ENCODE measurements around the gene PRKN.

Gene PRKN

GRCh38 chr6:162615016-162615705 lies 112.4 kb downstream of the PRKN start:
- no peak for DNase-seq (ENCODE audit: low read depth)

- DNase-seq (ENCODE audit: low read depth): no peak
These were observed 114.3 kb downstream of the PRKN start for GRCh38 chr6:162613310-162613709.

GRCh38 chr6:162612613-162613012 lies 115.0 kb downstream of the PRKN start:
- DNase-seq (ENCODE audit: low read depth): no peak

- no peak for DNase-seq (ENCODE audit: low read depth)
These were observed 117.2 kb downstream of the PRKN start for GRCh38 chr6:162610351-162610750.

- DNase-seq (ENCODE audit: low read depth): no peak
These were observed 121.7 kb downstream of the PRKN start for GRCh38 chr6:162605881-162606280.

- no peak for DNase-seq (ENCODE audit: low read depth)
These were observed 124.1 kb downstream of the PRKN start for GRCh38 chr6:162603231-162604015.

GRCh38 chr6:162602759-162603158 lies 124.8 kb downstream of the PRKN start:
- no peak for DNase-seq (ENCODE audit: low read depth)

- no peak for DNase-seq (ENCODE audit: low read depth)
These were observed 130.9 kb downstream of the PRKN start for GRCh38 chr6:162596676-162597075.

GRCh38 chr6:162591517-162591916 lies 136.0 kb downstream of the PRKN start:
- DNase-seq (ENCODE audit: low read depth): no peak

GRCh38 chr6:162581988-162582780 lies 145.4 kb downstream of the PRKN start:
- DNase-seq (ENCODE audit: low read depth): no peak

- no peak for DNase-seq (ENCODE audit: low read depth)
These were observed 146.9 kb downstream of the PRKN start for GRCh38 chr6:162580619-162581018.

GRCh38 chr6:162576016-162576415 lies 151.6 kb downstream of the PRKN start:
- DNase-seq (ENCODE audit: low read depth): no peak

GRCh38 chr6:162572240-162572639 lies 155.3 kb downstream of the PRKN start:
- no peak for DNase-seq (ENCODE audit: low read depth)

- DNase-seq (ENCODE audit: low read depth): no peak
These were observed 159.3 kb downstream of the PRKN start for GRCh38 chr6:162568266-162568665.

GRCh38 chr6:162562041-162562440 lies 165.5 kb downstream of the PRKN start:
- DNase-seq (ENCODE audit: low read depth): no peak

- DNase-seq (ENCODE audit: low read depth): no peak
These were observed 166.7 kb downstream of the PRKN start for GRCh38 chr6:162560891-162561290.

GRCh38 chr6:162554531-162554930 lies 173.0 kb downstream of the PRKN start:
- DNase-seq (ENCODE audit: low read depth): no peak

- DNase-seq (ENCODE audit: low read depth): no peak
These were observed 180.7 kb downstream of the PRKN start for GRCh38 chr6:162546905-162547304.

- DNase-seq (ENCODE audit: low read depth): no peak
These were observed 184.3 kb downstream of the PRKN start for GRCh38 chr6:162543221-162543620.

GRCh38 chr6:162541019-162541601 lies 186.5 kb downstream of the PRKN start:
- no peak for DNase-seq (ENCODE audit: low read depth)

GRCh38 chr6:162539321-162539720 lies 188.2 kb downstream of the PRKN start:
- DNase-seq (ENCODE audit: low read depth): no peak

GRCh38 chr6:162538643-162539064 lies 188.9 kb downstream of the PRKN start:
- DNase-seq (ENCODE audit: low read depth): peak; percentile 0

All from CMK (cell line).